H1 (cell line): ENCODE measurements around the gene ELOVL4. TPM values are rescaled to one million over a fixed set of nuclear protein-coding genes. Genes with fewer than 3 reads are reported as not detected.

Experiments used
- CTCF ChIA-PET: fragments of 300-600 bp; sonication (Branson Sonifier 250); formaldehyde crosslinking; loops from one replicate; lab custom pipeline; 2021; ENCODE audit not compliant: partially characterized antibody; lab: Charles Lee
- POLR2A ChIA-PET: fragments of 300-600 bp; sonication (Branson Sonifier 250); formaldehyde crosslinking; loops from one replicate; lab custom pipeline; 2021; ENCODE audit warnings: inconsistent platforms; ENCODE audit not compliant: partially characterized antibody; lab: Charles Lee
- DNase-seq, 2 experiments: peaks; one replicate each; pipeline versions ENCODE4 v3.0.0 to v3.0.0-alpha.2; 2010 to 2022; ENCODE audit warnings: low spot score in 2 of 2, low read depth in 1 of 2, mixed read lengths in 1 of 2
- FAIRE-seq: peaks from 2 replicates; lab custom pipeline; 2011; peaks lifted over from hg19 to GRCh38; lab: Jason Lieb, UNC
- H2AFZ ChIP-seq: 2 replicates; pipeline ENCODE4 v1.8.1; 2012; ENCODE audit warnings: low read length, inconsistent platforms
- H2AK5ac ChIP-seq: 2 replicates; pipeline ENCODE4 v1.6.1; 2013; ENCODE audit warnings: low read depth, low read length
- H2BK120ac ChIP-seq: replicated peaks from 2 replicates; pipeline ENCODE3; 2013; ENCODE audit warnings: low read depth, low read length, inconsistent platforms
- H2BK12ac ChIP-seq: 2 replicates; pipeline ENCODE4 v1.6.1; 2013; ENCODE audit warnings: low read depth, low read length
- H2BK15ac ChIP-seq: 2 replicates; pipeline ENCODE4 v1.6.1; 2013; ENCODE audit warnings: low read length
- H2BK20ac ChIP-seq: 2 replicates; pipeline ENCODE4 v1.6.1; 2013; ENCODE audit warnings: low read length
- H2BK5ac ChIP-seq: 2 replicates; pipeline ENCODE4 v1.6.1; 2013; ENCODE audit warnings: low read depth, low read length
- H3K14ac ChIP-seq: 2 replicates; pipeline ENCODE4 v1.6.1; 2013; ENCODE audit warnings: inconsistent platforms; ENCODE audit not compliant: insufficient read length
- H3K18ac ChIP-seq: 2 replicates; pipeline ENCODE4 v1.6.1; 2013; ENCODE audit warnings: low read length; ENCODE audit errors: extremely low read depth
- H3K23ac ChIP-seq: 2 replicates; pipeline ENCODE4 v1.6.1; 2013; ENCODE audit warnings: inconsistent platforms; ENCODE audit not compliant: insufficient read length
- H3K23me2 ChIP-seq: 2 replicates; pipeline ENCODE4 v1.6.1; 2013; ENCODE audit warnings: low read depth, low read length
- H3K27ac ChIP-seq: 2 replicates; pipeline ENCODE4 v1.6.1; 2011; ENCODE audit warnings: low read depth, low read length, inconsistent platforms
- H3K27me3 ChIP-seq, 4 experiments: replicated peaks in 1 of 4; 1 replicate in 1 of 4; 2 replicates in 3 of 4; pipeline versions ENCODE4 v1.6.1 to v1.8.1; 2011 to 2013; ENCODE audit warnings: low read length in 3 of 4, mild to moderate bottlenecking in 3 of 4, inconsistent platforms in 2 of 4, mixed read lengths in 2 of 4, moderate library complexity in 1 of 4; ENCODE audit not compliant: control insufficient read depth in 3 of 4, insufficient read depth in 3 of 4; ENCODE audit errors: extremely low read depth in 1 of 4
- H3K36me3 ChIP-seq, 4 experiments: 2 replicates each; pipeline versions ENCODE4 v1.6.1 to v1.8.1; 2011 to 2013; ENCODE audit warnings: mild to moderate bottlenecking in 4 of 4, low read length in 3 of 4, moderate library complexity in 2 of 4, control low read depth in 1 of 4, inconsistent platforms in 1 of 4; ENCODE audit not compliant: insufficient read depth in 4 of 4, control insufficient read depth in 2 of 4
- H3K4ac ChIP-seq: replicated peaks from 2 replicates; pipeline ENCODE3; 2013; ENCODE audit warnings: low read length, low read depth, mixed read lengths, inconsistent platforms; ENCODE audit not compliant: insufficient read length
- H3K4me1 ChIP-seq, 4 experiments: replicated peaks in 1 of 4; 1 replicate in 1 of 4; 2 replicates in 3 of 4; pipeline versions ENCODE4 v1.6.1 to v1.8.1; 2011 to 2013; ENCODE audit warnings: low read length in 3 of 4, inconsistent platforms in 2 of 4, mixed read lengths in 1 of 4; ENCODE audit not compliant: insufficient read depth in 4 of 4, control insufficient read depth in 3 of 4
- H3K4me2 ChIP-seq, 2 experiments: 2 replicates each; pipeline versions ENCODE4 v1.6.1 to v1.8.1; 2011 to 2013; ENCODE audit warnings: low read depth in 2 of 2, low read length in 2 of 2, control low read depth in 1 of 2, inconsistent platforms in 1 of 2, mild to moderate bottlenecking in 1 of 2; ENCODE audit not compliant: insufficient read depth in 1 of 2
- H3K4me3 ChIP-seq, 4 experiments: fragments of 200-600, 300-600 bp in 1 of 4; sonication (generic), shearing (Covaris generic), sonication (Bioruptor Twin) in 1 of 4; 2 replicates each; pipeline versions ENCODE4 v1.5.1 to v1.8.1; 2011 to 2016; ENCODE audit warnings: low read length in 4 of 4, low read depth in 3 of 4, control low read depth in 2 of 4, inconsistent platforms in 2 of 4, mild to moderate bottlenecking in 2 of 4, mixed read lengths in 1 of 4, moderate library complexity in 1 of 4; ENCODE audit not compliant: insufficient read depth in 2 of 4; ENCODE audit errors: extremely low read depth in 1 of 4
- H3K56ac ChIP-seq: replicated peaks from 2 replicates; pipeline ENCODE3; 2013; ENCODE audit warnings: low read depth, mild to moderate bottlenecking, mixed read lengths, low read length, inconsistent platforms; ENCODE audit not compliant: insufficient read length
- H3K79me1 ChIP-seq: 2 replicates; pipeline ENCODE4 v1.6.1; 2013; ENCODE audit warnings: low read depth, low read length, control low read depth
- H3K79me2 ChIP-seq, 2 experiments: 2 replicates each; pipeline versions ENCODE4 v1.6.1 to v1.8.1; 2012 to 2013; ENCODE audit warnings: low read length in 2 of 2, mild to moderate bottlenecking in 2 of 2, inconsistent platforms in 1 of 2; ENCODE audit not compliant: insufficient read depth in 2 of 2, control insufficient read depth in 1 of 2
- H3K9ac ChIP-seq, 4 experiments: replicated peaks in 1 of 4; 1 replicate in 1 of 4; 2 replicates in 3 of 4; pipeline versions ENCODE4 v1.6.1 to v1.8.1; 2011 to 2013; ENCODE audit warnings: low read depth in 3 of 4, low read length in 3 of 4, control low read depth in 2 of 4, mild to moderate bottlenecking in 2 of 4, moderate library complexity in 2 of 4, inconsistent platforms in 1 of 4; ENCODE audit errors: extremely low read depth in 1 of 4
- H3K9me3 ChIP-seq, 2 experiments: 2 replicates each; pipeline versions ENCODE4 v1.6.1 to v1.8.1; 2012 to 2013; ENCODE audit warnings: mild to moderate bottlenecking in 2 of 2, moderate library complexity in 2 of 2, control low read depth in 1 of 2, inconsistent platforms in 1 of 2, low read depth in 1 of 2, low read length in 1 of 2, mixed read lengths in 1 of 2; ENCODE audit not compliant: insufficient read depth in 2 of 2
- H4K20me1 ChIP-seq, 2 experiments: replicated peaks in 1 of 2; 2 replicates each; pipeline versions ENCODE3 to v1.8.1; 2011 to 2013; ENCODE audit warnings: inconsistent platforms in 2 of 2, low read length in 2 of 2, mild to moderate bottlenecking in 1 of 2; ENCODE audit not compliant: insufficient read depth in 2 of 2, control insufficient read depth in 1 of 2
- H4K5ac ChIP-seq: 2 replicates; pipeline ENCODE4 v1.6.1; 2013; ENCODE audit warnings: low read length, low read depth, mixed read lengths, inconsistent platforms; ENCODE audit not compliant: insufficient read length
- H4K8ac ChIP-seq: 2 replicates; pipeline ENCODE4 v1.8.0; 2013; ENCODE audit warnings: mild to moderate bottlenecking, moderate library complexity, low read length, inconsistent platforms; ENCODE audit not compliant: insufficient read depth; ENCODE audit errors: extremely low read depth
- H4K91ac ChIP-seq: replicated peaks from 2 replicates; pipeline ENCODE3; 2013; ENCODE audit warnings: low read length, mixed read lengths, inconsistent platforms; ENCODE audit not compliant: insufficient read length
- POU5F1 ChIP-seq: IDR thresholded peaks from 2 replicates; pipeline ENCODE4 v1.6.1; 2011; ENCODE audit warnings: low read depth, mild to moderate bottlenecking, low read length, moderate library complexity
- SRF ChIP-seq: IDR thresholded peaks from 2 replicates; pipeline ENCODE4 v1.6.1; 2011; ENCODE audit warnings: mild to moderate bottlenecking, low read depth, low read length, moderate library complexity
- WGBS, 2 experiments: shearing (Covaris generic) in 1 of 2; methylation state at CpG; one replicate each; pipeline versions ENCODE4 v1.1.6 to v1.1.7; 2013 to 2015; ENCODE audit warnings: low lambda C conversion rate in 2 of 2, mixed read lengths in 2 of 2, inconsistent platforms in 1 of 2, low coverage in 1 of 2, missing lambda C conversion rate in 1 of 2; ENCODE audit not compliant: insufficient replicate concordance in 2 of 2, insufficient coverage in 1 of 2, insufficient read length in 1 of 2; ENCODE audit errors: extremely low coverage in 1 of 2, missing lambda C conversion rate in 1 of 2; 5-methylcytosine and 5-hydroxymethylcytosine counted together
- polyA plus RNA-seq, 7 experiments: library from polyadenylated mRNA; depleted of rRNA in 3 of 7; stranded (reverse) in 5 of 7; unstranded in 2 of 7; fragments of >200 nt in 5 of 7; fragments of 200-250 nt in 2 of 7; gene quantifications; 1 replicate in 5 of 7; 2 replicates in 1 of 7; 4 replicates in 1 of 7; pipeline versions ENCODE4 v1.2.1 to v1.2.3, GENCODE V29; 2011 to 2013; ENCODE audit warnings: missing spikeins in 2 of 7, mixed read lengths in 2 of 7
- total RNA-seq: library from RNA; stranded (reverse); fragmentation: NEBNext Ultra II Directional; extraction: Animal tissue kit (Norgen Biotek cat#: 25700); gene quantifications from 2 replicates; pipeline ENCODE4 v1.2.1, GENCODE V29; 2021

Gene ELOVL4
- total and polyA plus RNA-seq, 2 of the 8 experiments (the other 6 are each of a cell fraction or from before 2014, with no cell fraction given): 2.0 to 15.0 TPM

GRCh38 chr6:79981652-79982051 lies 34.3 kb upstream of the ELOVL4 start:
- no peaks in the 10 kb centered on the region for H3K4me1 ChIP-seq
- 98% methylated on average over 4 of the region's 4 CpGs; no CpG with 5 or more reads in 1 of the 2 experiments for WGBS, 2 experiments
- no peak overlapping the region for H4K8ac ChIP-seq
- no peak overlapping the region for H2AK5ac ChIP-seq
- H2BK15ac ChIP-seq: no peak overlapping the region
- no peak overlapping the region for H4K91ac ChIP-seq
- CTCF ChIA-PET: interaction anchor here (1.5 to 2.0 kb wide), 2 partner anchors 9 to 12 kb away, joined by 5 to 6 read pairs; no protein-coding TSS in a partner anchor
- H3K4me2 ChIP-seq: no peak overlapping the region
- no peaks in the 10 kb centered on the region for H3K9me3 ChIP-seq
- H2BK120ac ChIP-seq: no peak overlapping the region
- H3K9ac ChIP-seq: no peak overlapping the region
- no peak overlapping the region for H3K14ac ChIP-seq
- no peak for FAIRE-seq
- no peak overlapping the region for H3K27ac ChIP-seq
- no peak overlapping the region for H2BK5ac ChIP-seq
- H3K23me2 ChIP-seq: no peaks in the 10 kb centered on the region
- no peak overlapping the region for H3K4ac ChIP-seq
- no peak overlapping the region for H2AFZ ChIP-seq
- H3K18ac ChIP-seq: no peak overlapping the region
- no peak overlapping the region for H3K4me3 ChIP-seq
- H2BK12ac ChIP-seq: no peak overlapping the region
- H3K79me1 ChIP-seq: no peaks in the 10 kb centered on the region
- H2BK20ac ChIP-seq: no peak overlapping the region
- no peaks in the 10 kb centered on the region for H3K79me2 ChIP-seq
- H4K20me1 ChIP-seq: no peaks in the 10 kb centered on the region
- H3K56ac ChIP-seq: no peak overlapping the region
- H3K36me3 ChIP-seq: no peaks in the 10 kb centered on the region
- no peak overlapping the region for H4K5ac ChIP-seq
- no peak for DNase-seq
- no peak overlapping the region for H3K23ac ChIP-seq
- no peaks in the 10 kb centered on the region for H3K27me3 ChIP-seq
- POLR2A ChIA-PET: interaction anchor here (1.0 to 1.4 kb wide), 2 partner anchors 16 to 124 kb away, joined by 3 read pairs; partner anchors contain the start of gene BCKDHB
- TF ChIP-seq SRF: no peak
- no peak for TF ChIP-seq POU5F1
